OCI-LY7 (cell line): Measurements from ENCODE around the gene PCDH9.

Source experiments
- CTCF ChIP-seq: fragments of 200-600 bp; sonication (generic); conservative IDR thresholded peaks from 2 replicates; pipeline ENCODE4 v1.5.1; 2014; ENCODE audit warnings: mild to moderate bottlenecking, antibody characterized with exemption, low read length, moderate library complexity, mixed read lengths
- EZH2phosphoT487 ChIP-seq: fragments of 200-600 bp; sonication (generic); IDR thresholded peaks from 2 replicates; pipeline ENCODE4 v1.6.1; 2018; ENCODE audit warnings: low read depth, borderline replicate concordance, mild to moderate bottlenecking, mixed run types, antibody characterized with exemption, low read length, moderate library complexity, mixed read lengths

- TF ChIP-seq CTCF (no peak), EZH2phosphoT487 (no peak)
Measured at GRCh38 chr13:66926200-66926850, 303.8 kb downstream of the PCDH9 start.
